Measurements from ENCODE around the gene PDE4B.
"Not testable (repeated sequence)": the region's sequence is repeated elsewhere in the genome, so short reads cannot be mapped to it uniquely, and the experiment has no call there.

Gene PDE4B

GRCh38 chr1:65958561-65959350 is 166.1 kb downstream of the PDE4B start:
- DNase-seq: peak; percentile 12

- no peak for DNase-seq
Observed at GRCh38 chr1:65959896-65960567, 167.3 kb downstream of the PDE4B start.

GRCh38 chr1:65963156-65963888 is 170.6 kb downstream of the PDE4B start:
- no peak for DNase-seq

GRCh38 chr1:65964123-65964522 is 171.4 kb downstream of the PDE4B start:
- DNase-seq: no peak

GRCh38 chr1:65965112-65965996 is 172.7 kb downstream of the PDE4B start:
- DNase-seq: no peak

GRCh38 chr1:65967492-65967891 is 174.8 kb downstream of the PDE4B start:
- DNase-seq: not testable (repeated sequence)

- no peak for DNase-seq
Observed at GRCh38 chr1:65971547-65971946, 178.9 kb downstream of the PDE4B start.

- no peak for DNase-seq
Observed at GRCh38 chr1:65975708-65976107, 183.0 kb downstream of the PDE4B start.

GRCh38 chr1:65979136-65980044 is 186.7 kb downstream of the PDE4B start:
- DNase-seq: no peak

- no peak for DNase-seq
Observed at GRCh38 chr1:65980237-65980636, 187.5 kb downstream of the PDE4B start.

- DNase-seq: no peak
Observed at GRCh38 chr1:65983500-65983899, 190.8 kb downstream of the PDE4B start.

- no peak for DNase-seq
Observed at GRCh38 chr1:65985393-65986066, 192.8 kb downstream of the PDE4B start.

GRCh38 chr1:65986146-65986545 is 193.5 kb downstream of the PDE4B start:
- no peak for DNase-seq

GRCh38 chr1:65990161-65990560 is 197.5 kb downstream of the PDE4B start:
- no peak for DNase-seq

GRCh38 chr1:65991694-65992093 is 199.0 kb downstream of the PDE4B start:
- DNase-seq: no peak

GRCh38 chr1:65992165-65992821 is 199.6 kb downstream of the PDE4B start:
- DNase-seq: no peak

GRCh38 chr1:65992831-65993271 is 200.2 kb downstream of the PDE4B start:
- DNase-seq: no peak

GRCh38 chr1:65994223-65994622 is 201.5 kb downstream of the PDE4B start:
- no peak for DNase-seq

GRCh38 chr1:65995336-65995735 is 202.6 kb downstream of the PDE4B start:
- DNase-seq: no peak

- no peak for DNase-seq
Observed at GRCh38 chr1:65995928-65996327, 203.2 kb downstream of the PDE4B start.

All from NCI-H146 (cell line).